Adrenal gland (tissue), 12 donors: ENCODE data around the gene C8A. TPM values are rescaled to one million over a fixed set of nuclear protein-coding genes. Genes with fewer than 3 reads are reported as not detected.

ENCODE experiments used
- DNase-seq, 7 donors: peaks; one replicate each; pipeline ENCODE4 v3.0.0-alpha.2; 2019 to 2020
- H3K27ac ChIP-seq, 5 donors: fragments of 200-600 bp; sonication (generic) in 4 of 5; 1 replicate in 3 of 5; 2 replicates in 2 of 5; pipeline versions ENCODE4 v1.5.1 to v1.8.0; 2016 to 2020; ENCODE audit warnings: mild to moderate bottlenecking in 1 of 5
- H3K27me3 ChIP-seq: fragments of 200-600 bp; 2 replicates; pipeline ENCODE4 v1.8.0; 2021
- H3K36me3 ChIP-seq, 2 donors: fragments of 200-600 bp; replicated peaks in 1 of 2; 1 replicate in 1 of 2; 2 replicates in 1 of 2; pipeline versions ENCODE4 v1.5.1 to v1.8.0; 2018 to 2022
- H3K4me1 ChIP-seq, 2 donors: fragments of 200-600 bp; replicated peaks in 1 of 2; 1 replicate in 1 of 2; 2 replicates in 1 of 2; pipeline versions ENCODE4 v1.5.1 to v1.8.0; 2018 to 2021
- H3K4me3 ChIP-seq, 4 donors: fragments of 200-600 bp; sonication (generic) in 3 of 4; one replicate each; pipeline ENCODE4 v1.5.1; 2016 to 2018
- H3K9me3 ChIP-seq, 3 donors: fragments of 200-600 bp; sonication (generic) in 1 of 3; replicated peaks in 1 of 3; 1 replicate in 2 of 3; 2 replicates in 1 of 3; pipeline versions ENCODE4 v1.5.1 to v1.8.0; 2016 to 2021
- POLR2A ChIP-seq, 2 donors: fragments of 450-650 bp; IDR thresholded peaks; one replicate each; pipeline ENCODE4 v1.6.1; 2017; ENCODE audit warnings: antibody characterized with exemption in 2 of 2, mild to moderate bottlenecking in 2 of 2, moderate library complexity in 1 of 2
- WGBS, 4 donors: extraction: QIAGEN DNeasy Blood & Tissue Kit in 2 of 4; methylation state at CpG; one replicate each; pipeline versions ENCODE4 v1.1.5 to v1.1.7; 2013 to 2017; 5-methylcytosine and 5-hydroxymethylcytosine counted together
- intact Hi-C, 2 donors: fragments of 100-400 bp; cut with DNase I; formaldehyde crosslinking; loops; one replicate each; pipeline versions ENCODE4 v1.14.1 to v1.15.0; 2022 to 2023
- polyA plus RNA-seq, 3 donors: library from polyadenylated mRNA; stranded (reverse); fragments of 200-250 nt in 2 of 3; fragments of 350-450 nt in 1 of 3; fragmentation: Illumina TruSeq in 1 of 3; extraction: RNeasy Lipid Tissue Mini Kit (QIAGEN cat#74804) in 1 of 3; gene quantifications; one replicate each; pipeline ENCODE4 v1.2.3, GENCODE V29; 2013 to 2014
- total RNA-seq, 9 donors: library from RNA; depleted of rRNA in 4 of 9; stranded (reverse); fragments of >200 nt in 4 of 9; fragments of 120-200 nt in 1 of 9; fragmentation: NEBNext Ultra II Directional in 1 of 9; extraction: Animal tissue kit (Norgen Biotek cat#: 25700) in 1 of 9; gene quantifications; one replicate each; pipeline versions ENCODE4 v1.1.0 to v1.2.4, GENCODE V29; 2013 to 2023
- TF ChIP-seq, protein P1 (sequence below), 6 experiments: fragments of 450-650 bp in 4 of 6; fragments of 200-600 bp in 2 of 6; sonication (generic) in 1 of 6; IDR thresholded peaks; 1 replicate in 5 of 6; 2 replicates in 1 of 6; pipeline versions ENCODE4 v1.5.1 to v1.8.0; 2016 to 2021; ENCODE audit warnings: antibody characterized with exemption in 6 of 6, mild to moderate bottlenecking in 2 of 6, moderate library complexity in 1 of 6
- donor health status: healthy with polysubstance abuse.
- donor health status: Bipolar disorder and iron deficiency.
- donor health status: DM: yes; HTN: yes; CAD: no.
- donor health status: DM: no; HTN: no; CAD: no.
- donor health status: DM: no; HTN: no; CAD: no.
- donor health status: DM: yes; HTN: yes; CAD: no.

The C8A gene
- total and polyA plus RNA-seq, 12 donors, result 0.07 TPM; not detected in 10

DNA sequence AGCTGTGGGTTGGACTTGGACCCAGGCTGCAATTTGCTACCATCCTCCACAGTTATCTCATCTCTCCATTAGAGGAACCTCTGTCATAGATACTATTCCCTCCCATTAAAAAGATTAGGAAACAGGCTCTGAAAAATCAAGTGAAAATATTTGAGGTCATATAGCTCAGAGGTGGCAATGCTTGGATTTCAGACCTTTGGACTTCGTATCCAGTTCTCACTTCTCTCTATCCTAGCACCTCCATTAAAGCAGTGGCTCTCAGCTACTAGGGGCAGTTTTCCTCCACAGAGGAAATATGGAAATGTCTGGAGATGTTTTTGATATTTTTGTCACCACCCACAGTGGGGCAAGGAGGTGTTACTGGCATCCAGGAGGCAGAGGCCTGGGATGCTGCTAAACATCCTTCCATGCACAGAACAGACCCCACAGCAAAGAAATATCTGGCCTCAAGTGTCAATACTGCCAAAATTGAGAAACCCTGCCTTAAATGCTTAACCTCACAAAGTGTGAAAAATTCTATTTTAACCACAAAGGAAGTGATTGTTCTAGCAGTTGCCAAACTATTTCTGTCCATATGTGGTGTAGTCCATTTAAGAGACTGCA is 54.1 kb downstream of the C8A start:
- TF ChIP-seq POLR2A (IDR thresholded peaks at IDR 0.05), result no peak
- intact Hi-C loops, result no loop called here
- 63 to 89% (median 75%) methylated on average over 1 of the region's 1 CpG for WGBS, 4 donors
- Histone ChIP-seq H3K27me3 (no peaks in the 10 kb centered on the region), H3K4me3 (no peak overlapping the region), H3K36me3 (no peaks in the 10 kb centered on the region), H3K4me1 (no peaks in the 10 kb centered on the region), H3K27ac (no peak overlapping the region), H3K9me3 (no peaks in the 10 kb centered on the region)
- no peak for DNase-seq

DNA sequence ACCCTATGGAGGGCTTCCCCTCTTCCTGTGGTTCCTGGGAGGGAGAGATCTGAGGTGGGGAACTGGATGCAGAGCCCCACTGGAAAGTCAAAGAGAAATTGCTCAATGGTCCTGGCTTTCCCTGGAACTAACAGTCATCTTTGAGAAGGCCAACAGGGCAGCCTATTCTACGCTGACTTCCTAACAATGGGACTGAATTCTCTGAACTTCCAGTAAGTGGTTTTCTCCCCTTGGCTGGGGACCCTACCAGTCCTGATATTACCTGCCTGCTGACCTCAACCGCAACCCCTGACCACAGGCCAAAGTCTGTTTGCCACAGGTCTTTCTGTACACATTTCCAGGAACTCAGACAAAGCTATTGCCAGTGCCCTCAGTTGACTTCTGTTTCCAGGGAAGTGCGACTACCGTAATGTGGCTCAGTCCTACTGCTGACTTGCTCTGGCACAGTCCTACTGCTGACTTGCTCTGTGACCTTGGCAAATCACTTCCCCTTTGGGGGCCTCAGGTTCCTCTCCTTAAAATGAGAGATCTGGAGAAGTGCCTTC is 55.9 kb downstream of the C8A start:
- Histone ChIP-seq H3K4me3 (no peak overlapping the region), H3K36me3 (no peaks in the 10 kb centered on the region), H3K27me3 (no peaks in the 10 kb centered on the region), H3K27ac (no peak overlapping the region), H3K9me3 (no peaks in the 10 kb centered on the region), H3K4me1 (no peaks in the 10 kb centered on the region)
- peak in 4 of 7 donors; percentile 17 to 23 (median 18) for DNase-seq
- 76 to 88% (median 82%) methylated on average over 4 of the region's 4 CpGs for WGBS, 4 donors
- TF ChIP-seq, protein P1, sequence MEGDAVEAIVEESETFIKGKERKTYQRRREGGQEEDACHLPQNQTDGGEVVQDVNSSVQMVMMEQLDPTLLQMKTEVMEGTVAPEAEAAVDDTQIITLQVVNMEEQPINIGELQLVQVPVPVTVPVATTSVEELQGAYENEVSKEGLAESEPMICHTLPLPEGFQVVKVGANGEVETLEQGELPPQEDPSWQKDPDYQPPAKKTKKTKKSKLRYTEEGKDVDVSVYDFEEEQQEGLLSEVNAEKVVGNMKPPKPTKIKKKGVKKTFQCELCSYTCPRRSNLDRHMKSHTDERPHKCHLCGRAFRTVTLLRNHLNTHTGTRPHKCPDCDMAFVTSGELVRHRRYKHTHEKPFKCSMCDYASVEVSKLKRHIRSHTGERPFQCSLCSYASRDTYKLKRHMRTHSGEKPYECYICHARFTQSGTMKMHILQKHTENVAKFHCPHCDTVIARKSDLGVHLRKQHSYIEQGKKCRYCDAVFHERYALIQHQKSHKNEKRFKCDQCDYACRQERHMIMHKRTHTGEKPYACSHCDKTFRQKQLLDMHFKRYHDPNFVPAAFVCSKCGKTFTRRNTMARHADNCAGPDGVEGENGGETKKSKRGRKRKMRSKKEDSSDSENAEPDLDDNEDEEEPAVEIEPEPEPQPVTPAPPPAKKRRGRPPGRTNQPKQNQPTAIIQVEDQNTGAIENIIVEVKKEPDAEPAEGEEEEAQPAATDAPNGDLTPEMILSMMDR (IDR thresholded peaks at IDR 0.05), result no peak
- TF ChIP-seq POLR2A (IDR thresholded peaks at IDR 0.05), result no peak
- intact Hi-C loops, result no loop called here

DNA sequence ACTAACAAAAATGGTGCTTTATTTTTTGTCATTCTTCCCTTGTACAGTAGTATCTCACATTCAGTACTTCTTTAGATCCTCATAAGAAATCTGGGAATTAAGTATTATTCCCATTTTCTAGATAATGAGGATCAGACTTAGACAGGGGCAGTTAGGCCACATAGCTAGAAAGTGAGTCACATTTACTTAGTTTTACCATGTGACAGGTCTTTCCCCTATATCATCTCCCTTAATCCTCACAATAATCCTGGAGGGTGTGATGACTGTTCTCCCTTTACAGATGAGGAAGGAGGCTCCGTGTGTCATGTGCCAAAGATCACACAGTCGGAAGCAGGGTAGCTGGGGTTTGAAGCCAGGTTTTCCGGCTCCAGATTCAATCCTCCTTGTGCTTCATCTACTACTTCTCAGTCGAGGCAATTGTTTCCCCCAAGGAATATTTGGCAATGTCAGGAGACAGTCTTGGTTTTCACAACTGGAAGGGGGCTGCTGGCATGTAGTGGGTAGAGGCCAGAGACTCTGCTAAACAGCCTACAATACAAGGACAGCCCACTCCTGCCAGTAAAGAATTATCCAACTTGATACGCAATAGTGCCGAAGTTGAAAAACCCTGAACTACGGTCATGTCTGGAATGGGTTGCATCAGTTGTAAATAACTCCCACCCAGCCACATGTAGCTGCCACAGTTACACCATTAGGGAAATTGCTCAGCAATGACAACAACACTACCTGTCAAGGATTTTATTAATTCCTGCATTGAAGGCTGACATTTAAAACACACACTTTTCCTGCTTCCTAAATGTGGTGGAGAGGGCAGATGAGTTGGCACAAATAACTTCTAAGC is 56.7 kb downstream of the C8A start:
- no peaks in the 10 kb centered on the region for H3K36me3 ChIP-seq
- TF ChIP-seq POLR2A (IDR thresholded peaks at IDR 0.05), result no peak
- TF ChIP-seq, protein P1 (IDR thresholded peaks at IDR 0.05), result no peak
- no peaks in the 10 kb centered on the region for H3K4me1 ChIP-seq
- intact Hi-C loops, result no loop called here
- DNase-seq, result no peak
- H3K9me3 ChIP-seq, result no peaks in the 10 kb centered on the region
- 78 to 82% (median 79%) methylated on average over 7 of the region's 7 CpGs for WGBS, 4 donors
- H3K27me3 ChIP-seq, result no peaks in the 10 kb centered on the region
- H3K27ac ChIP-seq, result no peak overlapping the region
- no peak overlapping the region for H3K4me3 ChIP-seq

DNA sequence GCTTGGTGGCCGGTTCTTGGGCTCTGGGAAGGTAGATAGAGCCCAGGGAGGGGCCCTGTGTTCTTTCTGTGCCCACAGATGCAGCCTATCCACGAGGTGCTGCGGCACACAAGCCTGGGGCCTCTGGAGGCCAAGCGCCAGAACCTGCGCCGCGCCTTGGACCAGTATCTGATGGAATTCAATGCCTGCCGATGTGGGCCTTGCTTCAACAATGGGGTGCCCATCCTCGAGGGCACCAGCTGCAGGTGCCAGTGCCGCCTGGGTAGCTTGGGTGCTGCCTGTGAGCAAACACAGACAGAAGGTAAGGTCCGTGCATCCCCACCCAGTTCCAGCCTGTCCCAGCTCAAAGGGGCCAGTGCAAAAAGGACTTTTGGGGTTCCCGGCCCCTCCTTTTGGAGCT is 57.7 kb downstream of the C8A start:
- WGBS, 4 donors, result 77 to 86% (median 81%) methylated on average over 9 to 12 of the region's 12 CpGs
- Histone ChIP-seq H3K4me3 (no peak overlapping the region), H3K27ac (no peak overlapping the region), H3K27me3 (no peaks in the 10 kb centered on the region), H3K36me3 (no peaks in the 10 kb centered on the region), H3K9me3 (no peaks in the 10 kb centered on the region), H3K4me1 (no peaks in the 10 kb centered on the region)
- TF ChIP-seq, protein P1 (IDR thresholded peaks at IDR 0.05), result no peak
- no peak for TF ChIP-seq POLR2A (IDR thresholded peaks at IDR 0.05)
- DNase-seq, result no peak
- intact Hi-C loops, result no loop called here
